GM23338 (cell line): ENCODE data around the gene SOD3. TPM values are rescaled to one million over a fixed set of nuclear protein-coding genes. Genes with fewer than 3 reads are reported as not detected.

ENCODE experiments used
- ATAC-seq: fragments of 200-7000 bp; cut with Tn5 transposase; 3 replicates; pipeline ENCODE4 v1.9.1; 2020
- DNase-seq: peaks from one replicate; pipeline ENCODE4 v3.0.0-alpha.2; 2015; ENCODE audit warnings: low spot score
- H2AFZ ChIP-seq: fragments of 200-600 bp; sonication (generic); 2 replicates; pipeline ENCODE4 v1.8.0; 2016; ENCODE audit warnings: antibody characterized with exemption, mild to moderate bottlenecking, moderate library complexity
- H3F3A ChIP-seq: fragments of 200-600 bp; sonication (generic); replicated peaks from 2 replicates; pipeline ENCODE4 v1.8.0; 2017; ENCODE audit warnings: antibody characterized with exemption, mixed run types, low read depth
- H3K27ac ChIP-seq: fragments of 200-600 bp; sonication (generic); 2 replicates; pipeline ENCODE4 v1.6.1; 2016; ENCODE audit warnings: low read depth
- H3K27me3 ChIP-seq: fragments of 200-600 bp; sonication (generic); 2 replicates; pipeline ENCODE4 v1.8.0; 2016; ENCODE audit warnings: mild to moderate bottlenecking, mixed run types, moderate library complexity; ENCODE audit not compliant: insufficient read depth
- H3K36me3 ChIP-seq: fragments of 200-600 bp; sonication (generic); 2 replicates; pipeline ENCODE4 v1.8.0; 2016; ENCODE audit warnings: mild to moderate bottlenecking; ENCODE audit not compliant: insufficient read depth
- H3K4me1 ChIP-seq: fragments of 200-600 bp; sonication (generic); 2 replicates; pipeline ENCODE4 v1.8.0; 2016; ENCODE audit warnings: mild to moderate bottlenecking, moderate library complexity; ENCODE audit not compliant: insufficient read depth
- H3K4me2 ChIP-seq: fragments of 200-600 bp; sonication (generic); 2 replicates; pipeline ENCODE4 v1.7.1; 2017; ENCODE audit warnings: mixed run types
- H3K4me3 ChIP-seq: fragments of 200-600 bp; sonication (generic); 2 replicates; pipeline ENCODE4 v1.6.1; 2016; ENCODE audit warnings: mixed run types
- H3K79me2 ChIP-seq: fragments of 200-600 bp; sonication (generic); replicated peaks from 2 replicates; pipeline ENCODE4 v1.8.0; 2017; ENCODE audit warnings: mild to moderate bottlenecking; ENCODE audit not compliant: insufficient read depth
- H3K9me2 ChIP-seq: fragments of 200-600 bp; sonication (generic); 2 replicates; pipeline ENCODE4 v1.8.0; 2017; ENCODE audit not compliant: insufficient read depth
- H4K20me1 ChIP-seq: fragments of 200-600 bp; sonication (generic); replicated peaks from 2 replicates; pipeline ENCODE4 v1.8.0; 2017; ENCODE audit warnings: mild to moderate bottlenecking; ENCODE audit not compliant: insufficient read depth
- H3K27ac Mint-ChIP-seq: 2 replicates; pipeline ENCODE4 v1.8.0; 2020; ENCODE audit warnings: inconsistent platforms, mild to moderate bottlenecking, moderate library complexity, mixed read lengths
- H3K27me3 Mint-ChIP-seq: 3 replicates; pipeline ENCODE4 v1.8.0; 2022; ENCODE audit warnings: low read depth, mild to moderate bottlenecking, moderate library complexity, mixed read lengths, inconsistent platforms; ENCODE audit not compliant: insufficient read depth, poor library complexity
- H3K36me3 Mint-ChIP-seq: 3 replicates; pipeline ENCODE4 v1.8.0; 2021; ENCODE audit warnings: low read depth, mild to moderate bottlenecking, inconsistent platforms, moderate library complexity, mixed read lengths
- H3K4me1 Mint-ChIP-seq: 3 replicates; pipeline ENCODE4 v1.8.0; 2020; ENCODE audit warnings: mild to moderate bottlenecking, inconsistent platforms, mixed read lengths
- H3K4me3 Mint-ChIP-seq: 3 replicates; pipeline ENCODE4 v1.8.0; 2021; ENCODE audit warnings: moderate library complexity, mild to moderate bottlenecking, inconsistent platforms, mixed read lengths
- H3K9me3 Mint-ChIP-seq: 3 replicates; pipeline ENCODE4 v1.8.0; 2020; ENCODE audit warnings: moderate library complexity, mild to moderate bottlenecking, inconsistent platforms, mixed read lengths
- CREB1 ChIP-seq: fragments of 250-450 bp; sonication (Bioruptor Pico); IDR thresholded peaks from 2 replicates; pipeline ENCODE4 v1.5.0; 2020; ENCODE audit warnings: low read depth, mild to moderate bottlenecking, moderate library complexity
- EZH2phosphoT487 ChIP-seq: fragments of 200-600 bp; sonication (generic); IDR thresholded peaks from one replicate; pipeline ENCODE4 v1.8.1; 2018; ENCODE audit warnings: antibody characterized with exemption; ENCODE audit not compliant: unreplicated experiment
- JUNB ChIP-seq: IDR thresholded peaks from one replicate; pipeline ENCODE4 v1.6.1; 2016; ENCODE audit warnings: antibody characterized with exemption; ENCODE audit not compliant: unreplicated experiment
- NANOG ChIP-seq: IDR thresholded peaks from 2 replicates; pipeline ENCODE4 v1.6.1; 2016; ENCODE audit warnings: antibody characterized with exemption, borderline replicate concordance
- ZNF114 ChIP-seq: fragments of 250-450 bp; sonication (Bioruptor Pico); IDR thresholded peaks from 2 replicates; pipeline ENCODE4 v1.5.0; 2020; ENCODE audit warnings: mild to moderate bottlenecking, moderate library complexity
- ZNF331 ChIP-seq: fragments of 250-450 bp; sonication (Bioruptor Pico); IDR thresholded peaks from 2 replicates; pipeline ENCODE4 v1.5.0; 2020; ENCODE audit warnings: low read depth, mild to moderate bottlenecking, moderate library complexity
- polyA plus RNA-seq: library from polyadenylated mRNA; unstranded; fragments of >200 nt; fragmentation: Nextera tagmentation; extraction: Ambion mirVana; gene quantifications from 2 replicates; pipeline ENCODE4 v1.2.1, GENCODE V29; 2016
- total RNA-seq: library from RNA; depleted of rRNA; stranded (reverse); fragments of >200 nt; shearing (Covaris generic); gene quantifications from 2 replicates; pipeline ENCODE4 v1.2.3, GENCODE V29; 2014
- TF ChIP-seq, protein P1 (sequence below), 2 experiments: fragments of 200-600 bp in 1 of 2; sonication (generic) in 1 of 2; conservative IDR thresholded peaks; 2 replicates each; pipeline versions ENCODE4 v1.5.1 to v1.6.1; 2016 to 2017; ENCODE audit warnings: antibody characterized with exemption in 2 of 2, low read depth in 2 of 2, mild to moderate bottlenecking in 2 of 2, moderate library complexity in 1 of 2
- TF ChIP-seq, protein P2 (sequence below): IDR thresholded peaks from one replicate; pipeline ENCODE4 v1.6.1; 2018; ENCODE audit warnings: antibody characterized with exemption; ENCODE audit not compliant: unreplicated experiment

The SOD3 gene
- total and polyA plus RNA-seq, 2 experiments from 2014 or later = 7.5 to 11.8 TPM

DNA sequence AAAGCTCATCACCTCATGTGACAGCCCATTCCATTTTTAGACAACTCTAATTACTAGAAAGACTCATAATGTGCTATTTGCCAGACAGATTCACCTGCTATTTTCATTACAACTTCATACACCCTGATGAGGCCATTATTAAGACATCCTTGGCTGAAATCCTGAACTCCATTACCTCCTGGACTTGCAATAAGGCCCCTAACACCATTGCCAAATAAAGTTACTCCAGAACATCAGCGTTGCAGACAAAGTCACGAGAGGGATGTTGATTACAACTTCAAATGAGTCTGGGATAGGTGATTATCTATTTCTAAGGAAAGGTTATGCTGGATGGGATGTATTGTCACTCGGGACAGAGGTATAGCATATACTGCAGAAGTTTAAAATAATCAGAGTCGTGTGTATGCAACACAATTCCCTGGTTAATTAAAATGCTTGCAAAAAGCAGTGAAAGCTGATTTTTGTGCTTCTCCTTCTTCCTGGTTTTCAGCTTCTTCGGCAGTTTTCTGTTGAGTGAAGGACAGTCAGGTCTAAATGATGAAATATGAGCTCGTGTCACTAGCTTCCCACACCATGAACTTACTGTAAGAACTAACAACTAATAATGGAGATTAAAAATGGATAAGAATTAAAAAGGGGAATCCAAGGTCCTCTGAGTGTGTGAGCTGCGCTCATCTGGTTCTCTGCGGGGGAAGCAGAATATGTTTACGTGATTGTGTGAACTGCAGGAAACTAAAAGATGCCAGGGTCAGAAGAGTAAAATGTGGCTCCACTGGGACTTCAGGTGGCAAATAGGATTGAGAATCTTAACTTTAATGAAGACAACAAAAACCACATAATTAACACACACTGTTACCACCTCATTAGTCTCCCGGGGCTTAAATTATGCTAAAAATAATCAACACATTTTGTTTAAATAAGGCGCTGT is 17.6 kb upstream of the SOD3 start:
- H3K36me3 Mint-ChIP-seq = no peaks in the 10 kb centered on the region
- DNase-seq (no peak), ATAC-seq (no peak)
- no peaks in the 10 kb centered on the region for H3K9me3 Mint-ChIP-seq
- H3K4me1 ChIP-seq = peaks cover 6% of the 10 kb centered on the region; the same call in 1 of the 2 replicates
- H3F3A ChIP-seq = 0 out of 2 replicates have a peak, but pooled peaks cover 3% of the 10 kb centered on the region
- H3K27ac ChIP-seq = no peak overlapping the region
- no peaks in the 10 kb centered on the region for H3K79me2 ChIP-seq
- peaks cover 2% of the 10 kb centered on the region for H3K27me3 Mint-ChIP-seq
- H3K4me3 ChIP-seq = no peak overlapping the region
- peaks cover 4% of the 10 kb centered on the region; the same call in 1 of the 3 replicates for H3K4me1 Mint-ChIP-seq
- H3K36me3 ChIP-seq = no peaks in the 10 kb centered on the region
- no peak overlapping the region for H3K4me3 Mint-ChIP-seq
- no peak overlapping the region for H3K4me2 ChIP-seq
- H3K27ac Mint-ChIP-seq = no peak overlapping the region; the same call in 1 of the 2 replicates
- H4K20me1 ChIP-seq = no peaks in the 10 kb centered on the region
- 0 out of 2 replicates have a peak overlapping the region, but pooled peaks have one; percentile 25 for H2AFZ ChIP-seq
- H3K27me3 ChIP-seq = no peaks in the 10 kb centered on the region
- TF ChIP-seq, protein P1, sequence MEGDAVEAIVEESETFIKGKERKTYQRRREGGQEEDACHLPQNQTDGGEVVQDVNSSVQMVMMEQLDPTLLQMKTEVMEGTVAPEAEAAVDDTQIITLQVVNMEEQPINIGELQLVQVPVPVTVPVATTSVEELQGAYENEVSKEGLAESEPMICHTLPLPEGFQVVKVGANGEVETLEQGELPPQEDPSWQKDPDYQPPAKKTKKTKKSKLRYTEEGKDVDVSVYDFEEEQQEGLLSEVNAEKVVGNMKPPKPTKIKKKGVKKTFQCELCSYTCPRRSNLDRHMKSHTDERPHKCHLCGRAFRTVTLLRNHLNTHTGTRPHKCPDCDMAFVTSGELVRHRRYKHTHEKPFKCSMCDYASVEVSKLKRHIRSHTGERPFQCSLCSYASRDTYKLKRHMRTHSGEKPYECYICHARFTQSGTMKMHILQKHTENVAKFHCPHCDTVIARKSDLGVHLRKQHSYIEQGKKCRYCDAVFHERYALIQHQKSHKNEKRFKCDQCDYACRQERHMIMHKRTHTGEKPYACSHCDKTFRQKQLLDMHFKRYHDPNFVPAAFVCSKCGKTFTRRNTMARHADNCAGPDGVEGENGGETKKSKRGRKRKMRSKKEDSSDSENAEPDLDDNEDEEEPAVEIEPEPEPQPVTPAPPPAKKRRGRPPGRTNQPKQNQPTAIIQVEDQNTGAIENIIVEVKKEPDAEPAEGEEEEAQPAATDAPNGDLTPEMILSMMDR (conservative IDR thresholded peaks at IDR 0.05; ENCODE audit: low read depth in 2 of 2) = no peak
- TF ChIP-seq JUNB = no peak
- TF ChIP-seq, protein P2, sequence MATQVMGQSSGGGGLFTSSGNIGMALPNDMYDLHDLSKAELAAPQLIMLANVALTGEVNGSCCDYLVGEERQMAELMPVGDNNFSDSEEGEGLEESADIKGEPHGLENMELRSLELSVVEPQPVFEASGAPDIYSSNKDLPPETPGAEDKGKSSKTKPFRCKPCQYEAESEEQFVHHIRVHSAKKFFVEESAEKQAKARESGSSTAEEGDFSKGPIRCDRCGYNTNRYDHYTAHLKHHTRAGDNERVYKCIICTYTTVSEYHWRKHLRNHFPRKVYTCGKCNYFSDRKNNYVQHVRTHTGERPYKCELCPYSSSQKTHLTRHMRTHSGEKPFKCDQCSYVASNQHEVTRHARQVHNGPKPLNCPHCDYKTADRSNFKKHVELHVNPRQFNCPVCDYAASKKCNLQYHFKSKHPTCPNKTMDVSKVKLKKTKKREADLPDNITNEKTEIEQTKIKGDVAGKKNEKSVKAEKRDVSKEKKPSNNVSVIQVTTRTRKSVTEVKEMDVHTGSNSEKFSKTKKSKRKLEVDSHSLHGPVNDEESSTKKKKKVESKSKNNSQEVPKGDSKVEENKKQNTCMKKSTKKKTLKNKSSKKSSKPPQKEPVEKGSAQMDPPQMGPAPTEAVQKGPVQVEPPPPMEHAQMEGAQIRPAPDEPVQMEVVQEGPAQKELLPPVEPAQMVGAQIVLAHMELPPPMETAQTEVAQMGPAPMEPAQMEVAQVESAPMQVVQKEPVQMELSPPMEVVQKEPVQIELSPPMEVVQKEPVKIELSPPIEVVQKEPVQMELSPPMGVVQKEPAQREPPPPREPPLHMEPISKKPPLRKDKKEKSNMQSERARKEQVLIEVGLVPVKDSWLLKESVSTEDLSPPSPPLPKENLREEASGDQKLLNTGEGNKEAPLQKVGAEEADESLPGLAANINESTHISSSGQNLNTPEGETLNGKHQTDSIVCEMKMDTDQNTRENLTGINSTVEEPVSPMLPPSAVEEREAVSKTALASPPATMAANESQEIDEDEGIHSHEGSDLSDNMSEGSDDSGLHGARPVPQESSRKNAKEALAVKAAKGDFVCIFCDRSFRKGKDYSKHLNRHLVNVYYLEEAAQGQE = no peak
- TF ChIP-seq ZNF331 (CRISPR knock-in tag) = no peak
- no peak for TF ChIP-seq EZH2phosphoT487
- 0 out of 2 replicates have a peak, but pooled peaks cover 3% of the 10 kb centered on the region for H3K9me2 ChIP-seq

- Mint-ChIP-seq H3K4me1 (peaks cover 13% of the 10 kb centered on the region), H3K9me3 (no peaks in the 10 kb centered on the region), H3K27me3 (peaks cover 1% of the 10 kb centered on the region), H3K36me3 (no peaks in the 10 kb centered on the region), H3K4me3 (no peak overlapping the region), H3K27ac (no peak overlapping the region)
- Histone ChIP-seq H3K4me3 (no peak overlapping the region), H3K4me1 (peaks cover 15% of the 10 kb centered on the region), H4K20me1 (no peaks in the 10 kb centered on the region), H3K4me2 (no peak overlapping the region), H3K79me2 (no peaks in the 10 kb centered on the region), H3K27me3 (no peaks in the 10 kb centered on the region), H3F3A (0 out of 2 replicates have a peak, but pooled peaks cover 1% of the 10 kb centered on the region), H3K9me2 (peaks cover 3% of the 10 kb centered on the region; the same call in 1 of the 2 replicates), H3K36me3 (no peaks in the 10 kb centered on the region), H3K27ac (no peak overlapping the region), H2AFZ (no peak overlapping the region)
- TF ChIP-seq ZNF114 (CRISPR knock-in tag) = no peak
- TF ChIP-seq ZNF331 (CRISPR knock-in tag) = no peak
- TF ChIP-seq NANOG = no peak
- TF ChIP-seq EZH2phosphoT487 = no peak
- TF ChIP-seq, protein P2 = no peak
- TF ChIP-seq CREB1 = no peak
- TF ChIP-seq JUNB = no peak
- ATAC-seq (no peak), DNase-seq (no peak)
Observed at GRCh38 chr4:24778464-24779225, 16.7 kb upstream of the SOD3 start.
